Measurements from ENCODE around the gene COL24A1.

- no peak for TF ChIP-seq CTCF (IDR thresholded peaks at IDR 0.05; ENCODE audit: borderline replicate concordance, extremely low read depth, low read length, poor library complexity, severe bottlenecking)
- TF ChIP-seq EZH2 (IDR thresholded peaks at IDR 0.05; ENCODE audit: borderline replicate concordance, low read depth, low read length, severe bottlenecking): no peak
These were observed 88.3 kb downstream of the COL24A1 start for GRCh38 chr1:86068271-86068721.
